Measurements from ENCODE around the gene PRCC. TPM values are rescaled to one million over a fixed set of nuclear protein-coding genes. Genes with fewer than 3 reads are reported as not detected.
A peak's percentile ranks its signal among the peaks of the same experiment; 100 is the strongest.

PRCC gene
- total RNA-seq, 1 experiment from 2014 or later, result 103 TPM

- ChIA-PET CTCF (interaction anchor here (0.6 kb wide), 1 partner anchor 29 kb away, joined by 3 read pairs; no protein-coding TSS in a partner anchor), POLR2A (ENCODE audit: unreplicated experiment) (interaction anchor here (1.0 kb wide), 1 partner anchor 81 kb away, joined by 5 read pairs; the partner anchor contains the start of genes ISG20L2 and METTL25B)
- intact Hi-C loops (cut with micrococcal nuclease), result no loop called here
- DNase-seq (no peak), ATAC-seq (no peak)
- Histone ChIP-seq H3K27ac (ENCODE audit: low read length) (no peak overlapping the region), H3F3A (ENCODE audit: low read length, unreplicated experiment) (no peaks in the 10 kb centered on the region), H3K9me3 (ENCODE audit: low read length) (no peaks in the 10 kb centered on the region), H2AFZ (ENCODE audit: low read length) (no peak overlapping the region), H3K4me1 (ENCODE audit: insufficient read depth, low read length) (peaks cover 22% of the 10 kb centered on the region), H3K4me3 (ENCODE audit: low read length) (no peak overlapping the region), H3K27me3 (ENCODE audit: low read length) (no peaks in the 10 kb centered on the region), H4K20me1 (ENCODE audit: low read length) (no peaks in the 10 kb centered on the region), H3K79me2 (ENCODE audit: low read length) (no peaks in the 10 kb centered on the region), H3K9ac (ENCODE audit: low read length) (no peak overlapping the region), H3K4me2 (ENCODE audit: low read length) (no peak overlapping the region), H3K36me3 (ENCODE audit: low read depth, low read length) (no peaks in the 10 kb centered on the region), H3K9me2 (replicated peaks; ENCODE audit: low read length) (no peaks in the 10 kb centered on the region)
- BruUV-seq (replicated peaks), result no TSS peak
- no peak for TF ChIP-seq CTCF (conservative IDR thresholded peaks at IDR 0.05; ENCODE audit: low read depth, low read length)
- TF ChIP-seq EZH2phosphoT487 (IDR thresholded peaks at IDR 0.05; ENCODE audit: borderline replicate concordance, low read length), result no peak
- no peak for TF ChIP-seq EZH2 (IDR thresholded peaks at IDR 0.05; ENCODE audit: low read length, unreplicated experiment)
Observed at GRCh38 chr1:156809711-156810366, 42.5 kb downstream of the PRCC start.

- ATAC-seq, result no peak
- no peak overlapping the region for H3K27ac ChIP-seq (ENCODE audit: low read length)
- no peaks in the 10 kb centered on the region for H3F3A ChIP-seq (ENCODE audit: low read length, unreplicated experiment)
- H3K4me2 ChIP-seq (ENCODE audit: low read length), result no peak overlapping the region
- H3K79me2 ChIP-seq (ENCODE audit: low read length), result no peaks in the 10 kb centered on the region
- no peaks in the 10 kb centered on the region for H3K36me3 ChIP-seq (ENCODE audit: low read depth, low read length)
- intact Hi-C loops (cut with micrococcal nuclease), result no loop called here
- H3K9me2 ChIP-seq (replicated peaks; ENCODE audit: low read length), result no peaks in the 10 kb centered on the region
- POLR2A ChIA-PET (ENCODE audit: unreplicated experiment), result no interaction called here
- no peak overlapping the region for H2AFZ ChIP-seq (ENCODE audit: low read length)
- no peak overlapping the region for H3K9ac ChIP-seq (ENCODE audit: low read length)
- peaks cover 35% of the 10 kb centered on the region for H3K4me1 ChIP-seq (ENCODE audit: insufficient read depth, low read length)
- no peaks in the 10 kb centered on the region for H4K20me1 ChIP-seq (ENCODE audit: low read length)
- H3K4me3 ChIP-seq (ENCODE audit: low read length), result no peak overlapping the region
- BruUV-seq (replicated peaks), result no TSS peak
- no peaks in the 10 kb centered on the region for H3K27me3 ChIP-seq (ENCODE audit: low read length)
- CTCF ChIA-PET, result no interaction called here
- no peak for DNase-seq
- no peaks in the 10 kb centered on the region for H3K9me3 ChIP-seq (ENCODE audit: low read length)
- TF ChIP-seq EZH2 (IDR thresholded peaks at IDR 0.05; ENCODE audit: low read length, unreplicated experiment), result no peak
- TF ChIP-seq EZH2phosphoT487 (IDR thresholded peaks at IDR 0.05; ENCODE audit: borderline replicate concordance, low read length), result no peak
Observed at GRCh38 chr1:156811168-156811567, 43.8 kb downstream of the PRCC start.

GRCh38 chr1:156812293-156812990 lies 45.1 kb downstream of the PRCC start:
- Histone ChIP-seq H3K27me3 (ENCODE audit: low read length) (no peaks in the 10 kb centered on the region), H3K4me2 (ENCODE audit: low read length) (peak overlapping the region; percentile 82), H3K79me2 (ENCODE audit: low read length) (no peaks in the 10 kb centered on the region), H3K36me3 (ENCODE audit: low read depth, low read length) (no peaks in the 10 kb centered on the region), H3F3A (ENCODE audit: low read length, unreplicated experiment) (no peaks in the 10 kb centered on the region), H3K9me2 (replicated peaks; ENCODE audit: low read length) (no peaks in the 10 kb centered on the region), H3K4me3 (ENCODE audit: low read length) (no peak overlapping the region), H2AFZ (ENCODE audit: low read length) (no peak overlapping the region), H3K9me3 (ENCODE audit: low read length) (no peaks in the 10 kb centered on the region), H3K4me1 (ENCODE audit: insufficient read depth, low read length) (peaks cover 45% of the 10 kb centered on the region), H3K27ac (ENCODE audit: low read length) (no peak overlapping the region), H4K20me1 (ENCODE audit: low read length) (no peaks in the 10 kb centered on the region), H3K9ac (ENCODE audit: low read length) (no peak overlapping the region)
- intact Hi-C loops (cut with micrococcal nuclease), result no loop called here
- CTCF ChIA-PET, result interaction anchor here (0.6 kb wide), 1 partner anchor 46 kb away, joined by 3 read pairs; the partner anchor contains the start of gene INSRR
- peak; percentile 30 for DNase-seq
- TF ChIP-seq CTCF (conservative IDR thresholded peaks at IDR 0.05; ENCODE audit: low read depth, low read length), result no peak
- no peak for TF ChIP-seq EZH2phosphoT487 (IDR thresholded peaks at IDR 0.05; ENCODE audit: borderline replicate concordance, low read length)
- TF ChIP-seq EZH2 (IDR thresholded peaks at IDR 0.05; ENCODE audit: low read length, unreplicated experiment), result no peak
- no peak for ATAC-seq
- no TSS peak for BruUV-seq (replicated peaks)
- POLR2A ChIA-PET (ENCODE audit: unreplicated experiment), result interaction anchor here (0.5 kb wide), 1 partner anchor 77 kb away, joined by 3 read pairs; no protein-coding TSS in a partner anchor
